Measurements from ENCODE around the gene PRORP.
"Not testable (repeated sequence)": the region's sequence is repeated elsewhere in the genome, so short reads cannot be mapped to it uniquely, and the experiment has no call there.

PRORP gene

GRCh38 chr14:35140718-35141581 is 18.6 kb downstream of the PRORP start:
- no peak for DNase-seq

DNA sequence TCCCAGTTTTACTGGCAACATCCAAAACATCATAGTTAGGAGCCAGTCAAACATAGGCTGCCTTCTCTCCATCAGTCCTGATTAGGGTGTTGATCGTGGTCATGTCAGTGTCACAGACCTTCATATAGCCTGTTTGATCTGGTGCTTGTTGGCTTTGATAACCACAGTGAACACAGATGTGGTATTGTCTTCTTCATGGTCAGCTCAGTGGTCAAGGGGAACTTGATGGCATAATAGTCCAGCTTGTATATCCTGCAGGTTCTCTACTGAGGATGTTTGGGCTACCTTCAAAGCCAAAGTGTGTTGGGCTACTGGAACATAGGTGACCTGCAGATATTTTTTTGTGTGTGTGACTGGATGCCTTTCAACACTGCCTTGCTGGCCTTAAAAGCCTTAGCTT is 21.7 kb downstream of the PRORP start:
- DNase-seq = no peak

GRCh38 chr14:35146711-35147149 is 24.4 kb downstream of the PRORP start:
- DNase-seq = no peak

DNA sequence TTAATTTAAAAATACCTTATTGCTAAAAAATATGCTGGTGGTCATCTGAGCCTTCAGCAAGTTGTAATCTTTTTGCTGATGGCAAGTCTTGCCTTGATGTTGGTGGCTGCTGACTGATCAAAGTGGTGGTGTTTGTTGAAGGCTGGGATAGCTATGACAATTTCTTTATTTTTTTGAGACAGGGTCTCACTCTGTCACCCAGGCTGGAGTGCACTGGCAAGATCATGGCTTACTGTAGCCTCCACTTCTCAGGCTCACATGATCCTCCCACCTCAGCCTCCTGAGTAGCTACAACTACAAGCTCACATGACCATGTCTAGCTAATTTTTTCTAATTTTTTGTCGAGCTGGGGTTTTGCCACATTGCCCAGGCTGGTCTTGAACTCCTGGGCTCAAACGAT is 24.8 kb downstream of the PRORP start:
- no peak for DNase-seq

GRCh38 chr14:35147711-35148110 is 25.4 kb downstream of the PRORP start:
- no peak for DNase-seq

GRCh38 chr14:35149239-35149638 is 26.9 kb downstream of the PRORP start:
- no peak for DNase-seq

- not testable (repeated sequence) for DNase-seq
Measured at GRCh38 chr14:35152531-35152930, 30.2 kb downstream of the PRORP start.

DNA sequence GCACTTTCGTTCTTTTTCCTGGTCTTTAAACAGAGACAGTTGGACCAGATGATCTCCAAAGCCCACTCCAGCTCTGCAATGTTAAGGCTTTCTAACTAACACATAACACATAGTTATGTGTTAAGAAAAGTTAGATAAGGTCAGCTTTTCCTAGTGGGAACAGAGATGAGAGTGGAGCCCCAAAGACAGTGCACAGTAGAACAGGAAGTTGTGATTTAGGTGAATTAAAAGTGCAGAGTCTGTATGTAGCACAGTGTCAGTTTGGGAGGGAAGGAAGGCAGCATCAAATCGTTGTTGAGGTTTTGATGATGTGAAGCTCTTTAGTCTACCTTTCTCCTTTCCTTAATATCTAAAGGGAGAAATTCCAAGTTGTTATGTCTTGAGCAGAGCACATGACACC is 31.7 kb downstream of the PRORP start:
- DNase-seq = no peak

- DNase-seq = no peak
Measured at GRCh38 chr14:35155962-35156361, 33.6 kb downstream of the PRORP start.

DNA sequence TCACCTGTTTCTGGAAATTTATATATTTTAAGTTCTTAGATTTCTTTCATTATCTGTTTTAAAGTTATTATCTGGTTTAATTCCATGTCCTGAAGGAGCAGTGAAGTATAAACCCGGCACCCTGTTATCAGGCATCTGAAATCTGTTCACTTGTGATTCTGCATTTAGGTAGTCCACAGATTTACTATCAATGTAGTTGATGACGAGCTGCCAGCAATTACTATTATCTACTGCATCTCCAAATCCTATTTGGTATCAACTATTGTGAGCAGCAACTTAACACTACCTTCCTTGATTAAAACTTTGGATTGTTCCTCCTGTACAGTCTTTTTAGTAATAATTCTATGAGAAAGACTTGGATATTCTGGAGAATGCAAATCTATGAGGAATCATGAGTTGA is 36.1 kb downstream of the PRORP start:
- no peak for DNase-seq

DNA sequence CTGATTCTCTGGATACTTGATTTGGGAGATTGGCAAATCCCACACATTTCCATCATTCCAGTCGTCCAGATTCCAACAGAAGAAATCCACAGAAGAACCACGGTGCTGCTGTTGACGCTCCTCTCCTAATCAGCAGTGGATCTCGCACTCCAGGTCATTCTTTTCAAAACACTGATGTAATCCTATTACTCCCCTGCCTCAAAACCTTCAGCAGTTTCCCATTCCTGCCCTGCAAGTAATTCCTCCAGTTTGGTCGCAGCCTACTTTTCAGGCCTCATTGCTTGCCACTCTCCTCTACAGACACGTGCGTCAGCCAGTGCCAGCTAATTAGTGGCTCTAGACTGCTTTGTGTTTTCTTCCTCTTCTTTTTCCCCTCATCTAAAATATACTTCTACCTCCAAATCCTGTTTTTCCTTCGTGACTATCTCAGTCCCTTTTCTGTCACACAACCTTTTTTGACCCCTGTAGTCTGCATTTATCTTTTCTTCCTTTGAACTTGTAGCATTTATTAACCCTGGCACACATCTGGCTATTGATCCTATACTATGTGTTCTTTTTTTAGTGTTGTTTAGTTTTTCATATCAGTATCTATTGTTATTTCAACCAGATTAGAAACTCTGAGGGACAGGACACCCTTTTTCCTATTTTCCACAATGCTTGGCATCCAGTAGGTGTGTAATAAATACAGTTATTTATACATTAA is 36.8 kb downstream of the PRORP start:
- no peak for DNase-seq

GRCh38 chr14:35159742-35160409 is 37.5 kb downstream of the PRORP start:
- DNase-seq = no peak

- DNase-seq = no peak
Measured at GRCh38 chr14:35161231-35161630, 38.9 kb downstream of the PRORP start.

- no peak for DNase-seq
Measured at GRCh38 chr14:35163384-35163783, 41.0 kb downstream of the PRORP start.

DNA sequence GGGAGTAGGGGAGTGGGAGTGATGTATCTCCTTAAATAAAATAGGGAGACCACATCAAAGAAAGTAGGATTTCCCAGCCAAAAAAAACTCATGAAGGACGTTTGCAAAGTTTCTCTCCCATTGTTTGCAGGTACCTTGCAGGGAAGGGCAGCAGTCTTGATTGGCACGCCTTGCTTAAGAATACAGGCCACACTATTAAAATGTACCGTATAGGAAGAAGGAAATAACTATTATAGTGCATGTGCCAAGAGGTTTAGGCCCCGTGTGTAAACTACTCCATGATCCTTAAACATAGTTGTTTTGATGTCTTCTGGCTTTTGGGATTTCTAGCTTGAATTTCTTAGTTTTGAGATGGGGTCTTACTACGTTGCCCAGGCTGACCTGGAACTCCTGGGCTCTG is 42.5 kb downstream of the PRORP start:
- no peak for DNase-seq

GRCh38 chr14:35167496-35167895 is 45.1 kb downstream of the PRORP start:
- no peak for DNase-seq

All from stimulated activated CD8-positive, alpha-beta memory T cell treated with anti-CD3 and anti-CD28 coated beads, Interleukin-4, amount 100 ng/mL, for 48 hours (primary cell).